ENCODE data around the gene ADH5. TPM values are rescaled to one million over a fixed set of nuclear protein-coding genes. Genes with fewer than 3 reads are reported as not detected.

ADH5 gene
- total RNA-seq, 1 experiment from 2014 or later: 163 TPM

DNA sequence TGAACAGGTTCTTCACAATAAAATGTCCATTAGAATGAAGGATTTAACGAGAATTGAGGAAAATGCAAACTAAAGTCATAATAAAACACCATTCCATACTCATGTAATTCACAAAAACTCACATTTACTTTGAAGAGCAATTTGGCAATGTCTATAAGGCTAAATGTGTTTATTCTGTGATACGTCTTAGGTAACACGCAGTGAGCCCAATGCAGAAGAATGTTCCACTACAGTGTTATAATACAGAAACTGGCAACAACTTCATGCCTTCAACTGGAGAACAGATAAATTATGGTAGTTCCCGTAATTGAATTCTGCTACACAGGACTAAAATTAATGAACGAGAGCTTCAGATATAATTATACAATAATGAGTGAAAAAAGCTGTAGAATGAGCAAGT, 17.4 kb downstream of the ADH5 start:
- Histone ChIP-seq H3K79me2 (ENCODE audit: insufficient read depth, low read length) (peaks cover under 1% of the 10 kb centered on the region; the same call in 1 of the 2 replicates), H3K27me3 (ENCODE audit: insufficient read depth, low read length) (no peaks in the 10 kb centered on the region), H3K27ac (ENCODE audit: low read depth, low read length) (no peak overlapping the region), H3K9me3 (ENCODE audit: control insufficient read depth in 1 of 2, insufficient read depth in 1 of 2, low read depth in 1 of 2, low read length in 2 of 2) (no peaks in the 10 kb centered on the region), H3K4me1 (ENCODE audit: control insufficient read depth in 1 of 2, insufficient read depth in 2 of 2, low read length in 2 of 2) (no peaks in the 10 kb centered on the region), H3K4me2 (ENCODE audit: low read length) (no peak overlapping the region), H2AFZ (ENCODE audit: low read depth, low read length, poor library complexity, severe bottlenecking) (no peak overlapping the region), H3K9me2 (ENCODE audit: insufficient read depth) (no peaks in the 10 kb centered on the region), H3K9ac (ENCODE audit: low read length) (no peak overlapping the region), H4K20me1 (ENCODE audit: insufficient read depth) (no peaks in the 10 kb centered on the region), H3K4me3 (replicated peaks in 1 of 2; ENCODE audit: low read depth in 1 of 2, low read length in 2 of 2) (no peak overlapping the region), H3K36me3 (ENCODE audit: control insufficient read depth in 1 of 2, insufficient read depth in 2 of 2, low read length in 2 of 2) (peaks cover 1 to 35% of the 10 kb centered on the region in 2 experiments; a peak in 3 of 4 replicates)
- ChIA-PET CTCF (no interaction called here), POLR2A (no interaction called here), RAD21 (ENCODE audit: low non-redundant PET in 1 of 2, low total read pairs in 2 of 2, uncharacterized antibody in 2 of 2, unreplicated experiment in 2 of 2) (no interaction called here)
- ATAC-seq (no peak), DNase-seq (ENCODE audit: low read depth, low spot score) (no peak)
- no TSS peak for BruUV-seq (replicated peaks)
- intact Hi-C loops (cut with micrococcal nuclease): no loop called here
- TF ChIP-seq ATF3 (IDR thresholded peaks at IDR 0.05) (no peak), YY1 (IDR thresholded peaks at IDR 0.05; ENCODE audit: extremely low read depth, insufficient replicate concordance, low read depth, low read length) (no peak), REST (IDR thresholded peaks at IDR 0.05; ENCODE audit: low read depth) (no peak), SIN3A (IDR thresholded peaks at IDR 0.05; ENCODE audit: low read depth) (no peak), ELF1 (IDR thresholded peaks at IDR 0.05; ENCODE audit: borderline replicate concordance, low read depth) (no peak), POLR2AphosphoS5 (IDR thresholded peaks at IDR 0.05; ENCODE audit: low read depth, low read length) (no peak), CEBPB (IDR thresholded peaks at IDR 0.05; ENCODE audit: low read depth) (no peak), POLR2A (IDR thresholded peaks at IDR 0.05; ENCODE audit: borderline replicate concordance, extremely low read depth, insufficient read depth, insufficient read length) (no peak), FOSL1 (IDR thresholded peaks at IDR 0.05; ENCODE audit: low read depth) (no peak), CBX3 (IDR thresholded peaks at IDR 0.05; ENCODE audit: low read depth) (no peak), JUND (IDR thresholded peaks at IDR 0.05) (no peak), SRF (IDR thresholded peaks at IDR 0.05; ENCODE audit: low read depth) (no peak)
- TF ChIP-seq, protein P1, sequence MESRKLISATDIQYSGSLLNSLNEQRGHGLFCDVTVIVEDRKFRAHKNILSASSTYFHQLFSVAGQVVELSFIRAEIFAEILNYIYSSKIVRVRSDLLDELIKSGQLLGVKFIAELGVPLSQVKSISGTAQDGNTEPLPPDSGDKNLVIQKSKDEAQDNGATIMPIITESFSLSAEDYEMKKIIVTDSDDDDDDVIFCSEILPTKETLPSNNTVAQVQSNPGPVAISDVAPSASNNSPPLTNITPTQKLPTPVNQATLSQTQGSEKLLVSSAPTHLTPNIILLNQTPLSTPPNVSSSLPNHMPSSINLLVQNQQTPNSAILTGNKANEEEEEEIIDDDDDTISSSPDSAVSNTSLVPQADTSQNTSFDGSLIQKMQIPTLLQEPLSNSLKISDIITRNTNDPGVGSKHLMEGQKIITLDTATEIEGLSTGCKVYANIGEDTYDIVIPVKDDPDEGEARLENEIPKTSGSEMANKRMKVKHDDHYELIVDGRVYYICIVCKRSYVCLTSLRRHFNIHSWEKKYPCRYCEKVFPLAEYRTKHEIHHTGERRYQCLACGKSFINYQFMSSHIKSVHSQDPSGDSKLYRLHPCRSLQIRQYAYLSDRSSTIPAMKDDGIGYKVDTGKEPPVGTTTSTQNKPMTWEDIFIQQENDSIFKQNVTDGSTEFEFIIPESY (IDR thresholded peaks at IDR 0.05; ENCODE audit: extremely low read depth, insufficient replicate concordance, low read length): no peak
- TF ChIP-seq, protein P2, sequence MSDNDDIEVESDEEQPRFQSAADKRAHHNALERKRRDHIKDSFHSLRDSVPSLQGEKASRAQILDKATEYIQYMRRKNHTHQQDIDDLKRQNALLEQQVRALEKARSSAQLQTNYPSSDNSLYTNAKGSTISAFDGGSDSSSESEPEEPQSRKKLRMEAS (IDR thresholded peaks at IDR 0.05): no peak

Data from HCT116 (cell line).